Spleen (tissue), 7 donors: ENCODE results near the gene PRPH.
"Not testable (repeated sequence)": the region's sequence is repeated elsewhere in the genome, so short reads cannot be mapped to it uniquely, and the experiment has no call there.

Experiments used
- CTCF ChIP-seq, 11 experiments: fragments of 200-600 bp in 7 of 11; fragments of 450-650 bp in 4 of 11; sonication (generic) in 4 of 11; IDR thresholded peaks in 8 of 11; conservative IDR thresholded peaks in 3 of 11; 1 replicate in 7 of 11; 2 replicates in 4 of 11; pipeline versions ENCODE4 v1.4.0 to v1.8.0; 2016 to 2021; ENCODE audit warnings: antibody characterized with exemption in 11 of 11, inconsistent platforms in 4 of 11, mild to moderate bottlenecking in 1 of 11
- POLR2AphosphoS5 ChIP-seq, 3 donors: sonication (generic); formaldehyde crosslinking; IDR thresholded peaks; one replicate each; pipeline ENCODE4 v1.5.1; 2017; ENCODE audit warnings: antibody characterized with exemption in 3 of 3
- donor health status: DM: no; HTN: no; CAD: no; lungs with moderate emphysema.
- donor health status: DM: no; HTN: no; CAD: no.
- donor health status: DM: no; HTN: no; CAD: no.

GRCh38 chr12:49310451-49311000 lies 15.6 kb downstream of the PRPH start:
- not testable (repeated sequence) for TF ChIP-seq CTCF (IDR thresholded peaks at IDR 0.05 in 8 of 11, conservative IDR thresholded peaks at IDR 0.05 in 3 of 11); POLR2AphosphoS5 (IDR thresholded peaks at IDR 0.05)
